ENCODE measurements around the gene HSPA2. TPM values are rescaled to one million over a fixed set of nuclear protein-coding genes. Genes with fewer than 3 reads are reported as not detected.

The HSPA2 gene
- total and polyA plus RNA-seq, 8 donors: 7.0 to 17.1 (median 12.2) TPM

DNA sequence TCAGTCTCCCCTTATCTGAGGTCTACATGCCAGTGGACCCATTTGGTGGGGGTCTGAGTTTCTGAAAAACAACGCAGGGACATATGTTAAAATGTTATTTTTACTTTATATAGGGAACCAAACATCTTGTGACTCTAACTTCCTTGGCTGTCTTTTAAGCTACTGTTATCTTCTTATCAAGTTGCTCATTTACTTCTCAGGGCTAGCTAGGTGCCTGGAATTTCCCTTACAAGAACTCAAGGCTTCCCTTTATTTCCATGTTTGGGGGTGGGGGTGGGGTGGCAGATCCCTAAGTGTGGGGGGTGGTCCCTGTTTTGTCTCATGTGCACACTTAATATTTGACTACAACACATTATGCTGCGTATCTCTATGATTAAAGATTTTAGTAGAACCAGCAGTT lies 40.8 kb downstream of the HSPA2 start:
- H3K4me1 ChIP-seq: no peaks in the 10 kb centered on the region
- ATAC-seq: no peak
- intact Hi-C loops (cut with DNase I): no loop called here

GRCh38 chr14:64581817-64582216 lies 41.3 kb downstream of the HSPA2 start:
- Histone ChIP-seq H3K4me3 (no peak overlapping the region), H3K36me3 (no peaks in the 10 kb centered on the region), H3K27ac (no peak overlapping the region), H3K9me3 (no peaks in the 10 kb centered on the region), H3K27me3 (no peaks in the 10 kb centered on the region), H3K4me1 (no peaks in the 10 kb centered on the region)
- no peak for DNase-seq
- intact Hi-C loops (cut with DNase I): no loop called here
- ATAC-seq: no peak
- TF ChIP-seq, protein P1, sequence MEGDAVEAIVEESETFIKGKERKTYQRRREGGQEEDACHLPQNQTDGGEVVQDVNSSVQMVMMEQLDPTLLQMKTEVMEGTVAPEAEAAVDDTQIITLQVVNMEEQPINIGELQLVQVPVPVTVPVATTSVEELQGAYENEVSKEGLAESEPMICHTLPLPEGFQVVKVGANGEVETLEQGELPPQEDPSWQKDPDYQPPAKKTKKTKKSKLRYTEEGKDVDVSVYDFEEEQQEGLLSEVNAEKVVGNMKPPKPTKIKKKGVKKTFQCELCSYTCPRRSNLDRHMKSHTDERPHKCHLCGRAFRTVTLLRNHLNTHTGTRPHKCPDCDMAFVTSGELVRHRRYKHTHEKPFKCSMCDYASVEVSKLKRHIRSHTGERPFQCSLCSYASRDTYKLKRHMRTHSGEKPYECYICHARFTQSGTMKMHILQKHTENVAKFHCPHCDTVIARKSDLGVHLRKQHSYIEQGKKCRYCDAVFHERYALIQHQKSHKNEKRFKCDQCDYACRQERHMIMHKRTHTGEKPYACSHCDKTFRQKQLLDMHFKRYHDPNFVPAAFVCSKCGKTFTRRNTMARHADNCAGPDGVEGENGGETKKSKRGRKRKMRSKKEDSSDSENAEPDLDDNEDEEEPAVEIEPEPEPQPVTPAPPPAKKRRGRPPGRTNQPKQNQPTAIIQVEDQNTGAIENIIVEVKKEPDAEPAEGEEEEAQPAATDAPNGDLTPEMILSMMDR (IDR thresholded peaks at IDR 0.05): no peak

More for the DNA sequence above, 40.8 kb downstream of the HSPA2 start:
- TF ChIP-seq, protein P1 (IDR thresholded peaks at IDR 0.05): no peak
- DNase-seq: no peak
- no peak overlapping the region for H3K4me3 ChIP-seq
- H3K9me3 ChIP-seq: no peaks in the 10 kb centered on the region
- H3K27ac ChIP-seq: no peak overlapping the region
- H3K27me3 ChIP-seq: no peaks in the 10 kb centered on the region
- no peaks in the 10 kb centered on the region for H3K36me3 ChIP-seq

DNA sequence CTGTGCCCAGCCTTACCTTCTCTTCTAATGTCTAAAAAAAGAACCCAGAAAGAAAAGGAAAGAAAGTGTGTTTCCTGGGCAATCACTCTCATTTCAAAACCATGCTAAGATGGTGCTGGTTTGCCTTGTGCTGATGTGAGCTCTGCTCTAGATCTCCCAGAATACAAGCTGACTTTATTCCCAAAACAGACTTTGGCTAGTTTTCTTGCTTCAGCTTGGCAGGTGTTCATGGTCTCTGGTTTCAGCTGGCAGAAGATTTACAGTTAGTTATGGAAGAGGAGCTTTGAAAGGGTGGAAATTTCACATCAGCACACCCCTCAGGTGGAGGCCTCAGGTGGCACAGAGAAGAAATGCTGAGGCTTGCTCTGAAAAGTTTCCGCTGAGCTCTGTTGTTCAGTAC lies 43.6 kb downstream of the HSPA2 start:
- no peaks in the 10 kb centered on the region for H3K36me3 ChIP-seq
- DNase-seq (no peak), ATAC-seq (no peak)

DNA sequence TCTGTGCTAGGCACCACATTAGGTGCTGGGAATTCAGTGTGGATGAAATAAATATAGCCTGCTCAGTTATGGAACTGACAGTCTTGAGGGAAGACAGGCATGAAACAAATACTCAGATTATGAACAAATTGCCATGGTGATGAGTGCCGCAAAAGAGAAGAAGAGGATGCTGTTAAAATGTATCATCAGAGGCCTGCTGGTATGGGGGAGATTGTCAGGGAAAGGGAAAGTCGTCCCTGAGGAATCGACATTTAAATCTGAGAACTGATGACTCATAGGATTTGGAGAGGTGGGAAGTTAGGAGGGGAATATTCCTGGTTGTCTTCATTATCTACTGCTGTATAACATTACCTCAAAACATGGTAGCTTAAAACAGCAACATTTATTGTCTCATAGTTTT lies 51.3 kb downstream of the HSPA2 start:
- TF ChIP-seq, protein P1 (IDR thresholded peaks at IDR 0.05): no peak
- DNase-seq (no peak), ATAC-seq (no peak)
- Histone ChIP-seq H3K9me3 (no peaks in the 10 kb centered on the region), H3K4me1 (no peaks in the 10 kb centered on the region), H3K27ac (no peak overlapping the region), H3K36me3 (no peaks in the 10 kb centered on the region), H3K27me3 (no peaks in the 10 kb centered on the region), H3K4me3 (no peak overlapping the region)
- intact Hi-C loops (cut with DNase I): no loop called here

More for the DNA sequence above, 43.6 kb downstream of the HSPA2 start:
- Histone ChIP-seq H3K4me1 (no peaks in the 10 kb centered on the region), H3K27ac (no peak overlapping the region), H3K9me3 (no peaks in the 10 kb centered on the region), H3K4me3 (no peak overlapping the region), H3K27me3 (no peaks in the 10 kb centered on the region)
- intact Hi-C loops (cut with DNase I): no loop called here
- TF ChIP-seq, protein P1 (IDR thresholded peaks at IDR 0.05): no peak

Other genes with a start within 250 kb of the HSPA2 start
- under 1 TPM; 0.21 to 0.58 TPM for gene ESR2, start 246.4 kb upstream of the HSPA2 start, total RNA-seq
- 1 to 10 TPM; 1.8 to 3.0 (median 2.1) TPM for gene ESR2, start 246.4 kb upstream of the HSPA2 start, polyA plus RNA-seq (ENCODE audit: insufficient read length in 6 of 6)
- gene MTHFD1, start 152.4 kb upstream of the HSPA2 start, total RNA-seq: 10 to 100 TPM; 51.7 to 69.6 TPM
- 10 to 100 TPM; 66.1 to 81.1 (median 70.1) TPM for gene MTHFD1, start 152.4 kb upstream of the HSPA2 start, polyA plus RNA-seq (ENCODE audit: insufficient read length in 6 of 6)
- 1 to 10 TPM; 1.7 to 2.9 TPM for gene AKAP5, start 75.2 kb upstream of the HSPA2 start, total RNA-seq
- gene AKAP5, start 75.2 kb upstream of the HSPA2 start, polyA plus RNA-seq (ENCODE audit: insufficient read length in 6 of 6): 1 to 10 TPM; 2.0 to 3.6 (median 2.9) TPM
- gene ZBTB25, start 36.9 kb upstream of the HSPA2 start, total RNA-seq: 10 to 100 TPM; 10.1 to 11.2 TPM
- gene ZBTB25, start 36.9 kb upstream of the HSPA2 start, polyA plus RNA-seq (ENCODE audit: insufficient read length in 6 of 6): 10 to 100 TPM; 12.9 to 18.5 (median 15.0) TPM
- 10 to 100 TPM; 35.5 to 40.2 TPM for gene ZBTB1, start 36.0 kb upstream of the HSPA2 start, total RNA-seq
- 10 to 100 TPM; 67.8 to 75.8 (median 71.2) TPM for gene ZBTB1, start 36.0 kb upstream of the HSPA2 start, polyA plus RNA-seq (ENCODE audit: insufficient read length in 6 of 6)
- gene PPP1R36, start 9.2 kb downstream of the HSPA2 start, total RNA-seq: 1 to 10 TPM in 1 of 2 donors, under 1 TPM in 1; 0.47 to 2.1 TPM
- under 1 TPM; 0.33 to 0.79 (median 0.74) TPM for gene PPP1R36, start 9.2 kb downstream of the HSPA2 start, polyA plus RNA-seq (ENCODE audit: insufficient read length in 6 of 6)
- gene PLEKHG3, start 163.7 kb downstream of the HSPA2 start, total RNA-seq: 10 to 100 TPM; 31.9 to 34.3 TPM
- gene PLEKHG3, start 163.7 kb downstream of the HSPA2 start, polyA plus RNA-seq (ENCODE audit: insufficient read length in 6 of 6): 10 to 100 TPM; 50.8 to 67.3 (median 60.7) TPM